HCEC 1CT (cell line): ENCODE results near the gene BCHE.

Experiments
- DNase-seq: peaks from one replicate; pipeline ENCODE4 v3.0.0-alpha.2; 2017

The BCHE gene

GRCh38 chr3:165749241-165749640, 88.0 kb downstream of the BCHE start:
- DNase-seq = no peak

GRCh38 chr3:165748094-165748493, 89.1 kb downstream of the BCHE start:
- no peak for DNase-seq

- DNase-seq = no peak
Measured at GRCh38 chr3:165746874-165747273, 90.3 kb downstream of the BCHE start.

GRCh38 chr3:165744025-165744424, 93.2 kb downstream of the BCHE start:
- DNase-seq = no peak

GRCh38 chr3:165742351-165742750, 94.9 kb downstream of the BCHE start:
- no peak for DNase-seq

- DNase-seq = no peak
Measured at GRCh38 chr3:165729756-165730155, 107.5 kb downstream of the BCHE start.

- DNase-seq = no peak
Measured at GRCh38 chr3:165728924-165729323, 108.3 kb downstream of the BCHE start.

- no peak for DNase-seq
Measured at GRCh38 chr3:165725296-165725695, 111.9 kb downstream of the BCHE start.
